GM21825 (cell line): ENCODE results near the gene STUM.
A peak's percentile ranks its signal among the peaks of the same experiment; 100 is the strongest.

Source experiments
- ATAC-seq: cut with Tn5 transposase; IDR thresholded peaks from one replicate; pipeline ENCODE4 v1.9.1; 2021; ENCODE audit warnings: mild to moderate bottlenecking, moderate library complexity; ENCODE audit not compliant: unreplicated experiment

STUM gene

GRCh38 chr1:226649244-226649643 lies 100.7 kb downstream of the STUM start:
- ATAC-seq = no peak

GRCh38 chr1:226649780-226650179 lies 101.2 kb downstream of the STUM start:
- no peak for ATAC-seq

GRCh38 chr1:226650236-226650841 lies 101.8 kb downstream of the STUM start:
- ATAC-seq = no peak

GRCh38 chr1:226651041-226651731 lies 102.6 kb downstream of the STUM start:
- ATAC-seq = no peak

- no peak for ATAC-seq
These were observed 103.2 kb downstream of the STUM start for GRCh38 chr1:226651732-226652105.

- ATAC-seq = no peak
These were observed 104.0 kb downstream of the STUM start for GRCh38 chr1:226652613-226653012.

GRCh38 chr1:226653311-226653921 lies 104.9 kb downstream of the STUM start:
- ATAC-seq = peak; percentile 72

GRCh38 chr1:226654046-226654667 lies 105.6 kb downstream of the STUM start:
- ATAC-seq = no peak

GRCh38 chr1:226654668-226655055 lies 106.1 kb downstream of the STUM start:
- ATAC-seq = no peak

GRCh38 chr1:226655251-226656163 lies 106.9 kb downstream of the STUM start:
- no peak for ATAC-seq

GRCh38 chr1:226656201-226656600 lies 107.6 kb downstream of the STUM start:
- no peak for ATAC-seq

- no peak for ATAC-seq
These were observed 108.2 kb downstream of the STUM start for GRCh38 chr1:226656601-226657277.

GRCh38 chr1:226657895-226658545 lies 109.5 kb downstream of the STUM start:
- ATAC-seq = no peak

GRCh38 chr1:226658546-226659125 lies 110.1 kb downstream of the STUM start:
- ATAC-seq = no peak
